GM12878 (cell line): Measurements from ENCODE around the gene GPRIN1. TPM values are rescaled to one million over a fixed set of nuclear protein-coding genes. Genes with fewer than 3 reads are reported as not detected.
A peak's percentile ranks its signal among the peaks of the same experiment; 100 is the strongest.

ENCODE experiments used
- BHLHE40 ChIP-seq, 2 experiments: fragments of 450-650 bp in 1 of 2; IDR thresholded peaks; 2 replicates each; pipeline ENCODE4 v1.6.1; 2011 to 2017; ENCODE audit warnings: low read depth in 2 of 2, borderline replicate concordance in 1 of 2, improper control_type of control experiment in 1 of 2, low read length in 1 of 2, mild to moderate bottlenecking in 1 of 2
- E4F1 ChIP-seq: fragments of 450-650 bp; IDR thresholded peaks from 2 replicates; pipeline ENCODE4 v1.6.1; 2018; ENCODE audit warnings: borderline replicate concordance, mild to moderate bottlenecking; ENCODE audit not compliant: partially characterized antibody
- MLLT1 ChIP-seq: fragments of 450-650 bp; IDR thresholded peaks from 2 replicates; pipeline ENCODE4 v1.6.1; 2016; ENCODE audit warnings: mild to moderate bottlenecking
- MXI1 ChIP-seq: fragments of 150-350 bp; IDR thresholded peaks from 2 replicates; pipeline ENCODE4 v1.6.1; 2011; ENCODE audit warnings: low read depth, mild to moderate bottlenecking, inconsistent platforms, low read length, improper control_type of control experiment
- NKRF ChIP-seq: fragments of 450-650 bp; conservative IDR thresholded peaks from 2 replicates; pipeline ENCODE4 v1.6.1; 2017; ENCODE audit warnings: mild to moderate bottlenecking, moderate library complexity
- NR2C1 ChIP-seq: fragments of 450-650 bp; IDR thresholded peaks from 2 replicates; pipeline ENCODE4 v1.6.1; 2017; ENCODE audit warnings: antibody characterized with exemption, mild to moderate bottlenecking, moderate library complexity
- PBX3 ChIP-seq: IDR thresholded peaks from 2 replicates; pipeline ENCODE4 v1.6.1; 2011; ENCODE audit warnings: mild to moderate bottlenecking, low read depth, low read length, moderate library complexity; ENCODE audit not compliant: insufficient replicate concordance
- PML ChIP-seq: IDR thresholded peaks from 2 replicates; pipeline ENCODE4 v1.6.1; 2012; ENCODE audit warnings: low read length, inconsistent platforms
- PRDM15 ChIP-seq: fragments of 450-650 bp; formaldehyde crosslinking; IDR thresholded peaks from 2 replicates; pipeline ENCODE4 v1.4.0; 2020; ENCODE audit warnings: mild to moderate bottlenecking, moderate library complexity
- SMARCA5 ChIP-seq: fragments of 450-650 bp; IDR thresholded peaks from 2 replicates; pipeline ENCODE4 v1.6.1; 2017; ENCODE audit warnings: mild to moderate bottlenecking
- SMC3 ChIP-seq: IDR thresholded peaks from 2 replicates; pipeline ENCODE4 v1.6.1; 2011; ENCODE audit warnings: low read length, improper control_type of control experiment, borderline replicate concordance
- SP1 ChIP-seq: IDR thresholded peaks from one replicate; pipeline ENCODE4 v1.6.1; 2011; ENCODE audit warnings: low read depth, low read length
- SREBF1 ChIP-seq: IDR thresholded peaks from 2 replicates; pipeline ENCODE4 v1.6.1; 2012; ENCODE audit warnings: mild to moderate bottlenecking, low read length
- SREBF2 ChIP-seq: IDR thresholded peaks from 2 replicates; pipeline ENCODE4 v1.6.1; 2012; ENCODE audit warnings: mild to moderate bottlenecking, low read length
- SRF ChIP-seq, 2 experiments: IDR thresholded peaks; 2 replicates each; pipeline ENCODE4 v1.6.1; 2011; ENCODE audit warnings: low read depth in 2 of 2, low read length in 2 of 2, mild to moderate bottlenecking in 1 of 2, moderate library complexity in 1 of 2
- ZNF217 ChIP-seq: fragments of 450-650 bp; IDR thresholded peaks from 2 replicates; pipeline ENCODE4 v1.6.1; 2017; ENCODE audit warnings: antibody characterized with exemption, mild to moderate bottlenecking
- ZNF274 ChIP-seq: IDR thresholded peaks from one replicate; pipeline ENCODE4 v1.8.0; 2011; ENCODE audit not compliant: insufficient read length, insufficient read depth
- polyA plus RNA-seq, 11 experiments: library from polyadenylated mRNA; depleted of rRNA in 4 of 11; unstranded in 6 of 11; stranded (reverse) in 5 of 11; fragments of >200 nt; fragmentation: Nextera tagmentation in 4 of 11; fragmentation: Illumina TruSeq in 1 of 11; extraction: Ambion mirVana in 4 of 11; extraction: Trizol in 1 of 11; gene quantifications; 1 replicate in 1 of 11; 2 replicates in 10 of 11; pipeline versions ENCODE4 v1.2.1 to v1.2.3, GENCODE V29; 2011 to 2016; ENCODE audit warnings: inconsistent platforms in 2 of 11, missing spikeins in 2 of 11, low read depth in 1 of 11
- total RNA-seq, 4 experiments: library from RNA; depleted of rRNA in 3 of 4; stranded (reverse); fragments of >200 nt in 3 of 4; fragmentation: Illumina TruSeq in 1 of 4; extraction: Trizol in 1 of 4; gene quantifications; 2 replicates each; pipeline versions ENCODE4 v1.2.1 to v1.2.3, GENCODE V29; 2013 to 2021

The GPRIN1 gene
- total and polyA plus RNA-seq, 10 of the 15 experiments (the other 5 are each of a cell fraction or from before 2014, with no cell fraction given): 0.52 to 16.3 (median 4.5) TPM

- TF ChIP-seq ZNF274: no peak
- no peak for TF ChIP-seq PRDM15 (CRISPR knock-in tag)
- TF ChIP-seq MXI1: peak; percentile 44; the same call in 1 of the 2 replicates
- no peak for TF ChIP-seq PBX3
- TF ChIP-seq MLLT1: no peak
- no peak for TF ChIP-seq SP1
- peak; percentile 5; the same call in 1 of the 2 replicates for TF ChIP-seq SMC3
- TF ChIP-seq SREBF2: no peak
- peak; percentile 44; the same call in 1 of the 2 replicates for TF ChIP-seq PML
- TF ChIP-seq SRF (IDR thresholded peaks at IDR 0.05; ENCODE audit: low read depth in 2 of 2, low read length in 2 of 2): peak in 1 of 2 experiments; percentile 8; a peak in 1 of 4 replicates
- TF ChIP-seq NKRF: no peak
- TF ChIP-seq BHLHE40 (IDR thresholded peaks at IDR 0.05; ENCODE audit: borderline replicate concordance in 1 of 2, low read depth in 2 of 2, low read length in 1 of 2): peak; percentile 3 to 76; a peak in 2 of 4 replicates
- TF ChIP-seq E4F1: no peak
- TF ChIP-seq SREBF1: no peak
- 0 out of 2 replicates have a peak, but pooled peaks have one; percentile 31 for TF ChIP-seq NR2C1
- no peak for TF ChIP-seq ZNF217
- TF ChIP-seq SMARCA5: peak; percentile 33; the same call in 1 of the 2 replicates
Observed at GRCh38 chr5:176647030-176647842, 37.3 kb upstream of the GPRIN1 start, which contains the start of gene TSPAN17 (continued).
